Type B pancreatic cell (in vitro differentiated cells): ENCODE data around the gene APCS. TPM values are rescaled to one million over a fixed set of nuclear protein-coding genes. Genes with fewer than 3 reads are reported as not detected.

Experiments
- DNase-seq: peaks from one replicate; pipeline ENCODE4 v3.0.0; 2021; ENCODE audit warnings: mixed read lengths; ENCODE audit not compliant: unreplicated experiment; ENCODE audit errors: extremely low spot score
- H3K27ac Mint-ChIP-seq: 2 replicates; pipeline ENCODE4 v1.8.0; 2021; ENCODE audit warnings: mild to moderate bottlenecking, mixed read lengths
- H3K27me3 Mint-ChIP-seq: 2 replicates; pipeline ENCODE4 v1.8.0; 2021; ENCODE audit warnings: mixed read lengths
- H3K36me3 Mint-ChIP-seq: 2 replicates; pipeline ENCODE4 v1.8.0; 2021; ENCODE audit warnings: mixed read lengths
- H3K4me1 Mint-ChIP-seq: one replicate; pipeline ENCODE4 v1.8.0; 2021; ENCODE audit warnings: mixed read lengths; ENCODE audit not compliant: unreplicated experiment
- H3K4me3 Mint-ChIP-seq: 2 replicates; pipeline ENCODE4 v1.8.0; 2021; ENCODE audit warnings: mild to moderate bottlenecking, mixed read lengths
- H3K9me3 Mint-ChIP-seq: 2 replicates; pipeline ENCODE4 v1.8.0; 2021; ENCODE audit warnings: mixed read lengths
- CTCF ChIP-seq: fragments of 200-600 bp; sonication (generic); conservative IDR thresholded peaks from 2 replicates; pipeline ENCODE4 v1.5.0; 2021; ENCODE audit warnings: antibody characterized with exemption, mild to moderate bottlenecking
- total RNA-seq: library from RNA; stranded (reverse); gene quantifications from 2 replicates; pipeline ENCODE4 v1.2.1, GENCODE V29; 2021; ENCODE audit warnings: low replicate concordance

Gene APCS
- total RNA-seq, 1 donor from 2014 or later = not detected

DNA sequence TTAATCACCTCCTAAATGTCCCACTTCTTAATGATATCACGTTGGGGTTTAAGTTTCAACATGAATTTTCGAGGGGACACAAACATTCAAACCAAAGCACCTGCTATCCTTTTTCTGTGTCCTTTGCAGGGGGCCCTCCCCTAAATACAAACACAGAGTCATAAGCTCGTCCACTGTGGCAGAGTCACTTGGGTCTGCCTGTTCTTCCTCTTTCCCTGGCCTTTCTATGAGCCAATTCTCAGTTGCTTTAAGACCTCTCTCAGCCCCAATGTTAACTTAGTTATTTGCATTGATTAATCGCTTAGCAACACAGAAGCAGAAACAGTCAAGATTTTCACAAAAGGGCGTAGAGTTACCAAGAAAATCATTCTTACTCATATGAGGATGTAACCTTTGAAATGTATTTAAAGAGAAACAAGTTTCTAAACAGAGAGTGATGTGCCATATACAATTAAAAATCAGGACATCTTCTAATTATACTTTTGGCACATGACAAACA is 14.9 kb downstream of the APCS start:
- Mint-ChIP-seq H3K27me3 (no peaks in the 10 kb centered on the region), H3K9me3 (peaks cover 12% of the 10 kb centered on the region), H3K4me1 (no peaks in the 10 kb centered on the region), H3K4me3 (no peak overlapping the region), H3K36me3 (no peaks in the 10 kb centered on the region), H3K27ac (no peak overlapping the region)
- TF ChIP-seq CTCF = no peak
- no peak for DNase-seq

GRCh38 chr1:159612211-159612885 is 24.7 kb downstream of the APCS start:
- no peak for DNase-seq
- no peak overlapping the region for H3K4me3 Mint-ChIP-seq
- H3K27me3 Mint-ChIP-seq = no peaks in the 10 kb centered on the region
- no peak overlapping the region for H3K27ac Mint-ChIP-seq
- no peak for TF ChIP-seq CTCF
- no peaks in the 10 kb centered on the region for H3K36me3 Mint-ChIP-seq
- no peaks in the 10 kb centered on the region for H3K4me1 Mint-ChIP-seq
- peaks cover 4% of the 10 kb centered on the region for H3K9me3 Mint-ChIP-seq

DNA sequence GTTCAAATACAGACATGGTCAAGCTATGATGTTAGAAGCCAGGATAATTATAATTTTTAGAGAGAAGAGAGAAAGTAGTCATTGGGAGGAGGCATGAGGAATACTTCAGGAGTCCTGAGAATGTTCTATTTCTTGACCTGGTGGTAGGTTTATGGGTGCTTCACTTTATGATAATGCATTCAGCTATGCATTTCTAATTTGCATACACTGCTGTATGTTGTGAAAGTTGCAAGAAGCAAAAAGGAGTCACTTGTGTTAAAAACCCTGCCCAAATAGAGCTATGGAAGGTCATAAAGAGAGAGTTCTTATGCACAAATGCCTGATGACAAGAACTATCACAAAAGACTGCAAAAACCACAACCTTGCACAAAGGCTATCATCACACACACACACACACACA is 45.3 kb downstream of the APCS start:
- H3K36me3 Mint-ChIP-seq = no peaks in the 10 kb centered on the region
- TF ChIP-seq CTCF = no peak
- H3K9me3 Mint-ChIP-seq = no peaks in the 10 kb centered on the region
- H3K4me3 Mint-ChIP-seq = no peak overlapping the region
- no peak overlapping the region for H3K27ac Mint-ChIP-seq
- no peak for DNase-seq
- H3K27me3 Mint-ChIP-seq = no peaks in the 10 kb centered on the region
- no peaks in the 10 kb centered on the region for H3K4me1 Mint-ChIP-seq

Other genes with a start within 250 kb of the APCS start
- not detected in 2 replicates for gene OR10J4, start 155.6 kb upstream of the APCS start, total RNA-seq
- gene OR10J1, start 148.1 kb upstream of the APCS start, total RNA-seq = not detected in 2 replicates
- not detected in 2 replicates for gene OR10J5, start 51.8 kb upstream of the APCS start, total RNA-seq
- gene CRP, start 126.8 kb downstream of the APCS start, total RNA-seq = 0.52 TPM in 1 of 2 replicates, not detected in the other
- gene DUSP23, start 193.1 kb downstream of the APCS start, total RNA-seq = 24.0 and 37.7 TPM in 2 replicates
- gene FCRL6, start 214.5 kb downstream of the APCS start, total RNA-seq = not detected in 2 replicates
- gene SLAMF8, start 239.0 kb downstream of the APCS start, total RNA-seq = not detected in 2 replicates